ENCODE data around the gene NYAP2. TPM values are rescaled to one million over a fixed set of nuclear protein-coding genes. Genes with fewer than 3 reads are reported as not detected.

Gene NYAP2
- total RNA-seq, 1 donor from 2014 or later, result 0.14 TPM

- no peaks in the 10 kb centered on the region for H3K9me3 Mint-ChIP-seq (ENCODE audit: unreplicated experiment)
- no peaks in the 10 kb centered on the region for H4K20me1 ChIP-seq (ENCODE audit: insufficient read depth, low read length)
- no peak overlapping the region for H3K27ac Mint-ChIP-seq (ENCODE audit: unreplicated experiment)
- TF ChIP-seq CTCF (IDR thresholded peaks at IDR 0.05; ENCODE audit: insufficient read depth, low read depth, low read length), result no peak
- TF ChIP-seq EZH2 (IDR thresholded peaks at IDR 0.05; ENCODE audit: insufficient read depth, low read length), result no peak
- no peak overlapping the region for H2AFZ ChIP-seq (ENCODE audit: low read depth, low read length)
- H3K36me3 Mint-ChIP-seq (ENCODE audit: low read depth, unreplicated experiment), result no peaks in the 10 kb centered on the region
- H3K79me2 ChIP-seq (ENCODE audit: insufficient read depth, low read length), result no peaks in the 10 kb centered on the region
- no peak overlapping the region for H3K4me2 ChIP-seq (ENCODE audit: low read length)
- H3K27ac ChIP-seq (ENCODE audit: low read depth, low read length), result no peak overlapping the region
- no peak overlapping the region for H3K4me3 ChIP-seq (ENCODE audit: insufficient read depth, low read depth, low read length)
- H3K4me1 ChIP-seq (ENCODE audit: insufficient read depth, low read length), result no peaks in the 10 kb centered on the region
- H3K4me3 Mint-ChIP-seq (ENCODE audit: unreplicated experiment), result no peak overlapping the region
- H3K9ac ChIP-seq (ENCODE audit: low read length), result no peak overlapping the region
- no peaks in the 10 kb centered on the region for H3K27me3 Mint-ChIP-seq (ENCODE audit: low read depth, unreplicated experiment)
- H3K36me3 ChIP-seq (ENCODE audit: insufficient read depth, low read length), result no peaks in the 10 kb centered on the region
- DNase-seq (ENCODE audit: low read depth), result no peak
- H3K9me3 ChIP-seq (ENCODE audit: insufficient read depth, low read depth, low read length), result no peaks in the 10 kb centered on the region
- no peak for FAIRE-seq
- H3K4me1 Mint-ChIP-seq (ENCODE audit: low read depth, unreplicated experiment), result peaks cover 5% of the 10 kb centered on the region
- no peaks in the 10 kb centered on the region for H3K27me3 ChIP-seq (ENCODE audit: insufficient read depth, low read length)
These were observed 59.1 kb downstream of the NYAP2 start for GRCh38 chr2:225458431-225459117.

GRCh38 chr2:225462417-225462816, 62.9 kb downstream of the NYAP2 start:
- peak overlapping the region; percentile 21 for H3K27ac Mint-ChIP-seq (ENCODE audit: unreplicated experiment)
- no peaks in the 10 kb centered on the region for H3K27me3 ChIP-seq (ENCODE audit: insufficient read depth, low read length)
- TF ChIP-seq EZH2 (IDR thresholded peaks at IDR 0.05; ENCODE audit: insufficient read depth, low read length) (no peak), CTCF (IDR thresholded peaks at IDR 0.05; ENCODE audit: insufficient read depth, low read depth, low read length) (no peak)

GRCh38 chr2:225462945-225463344, 63.4 kb downstream of the NYAP2 start:
- FAIRE-seq (no peak), DNase-seq (ENCODE audit: low read depth) (no peak)
- Mint-ChIP-seq H3K4me1 (ENCODE audit: low read depth, unreplicated experiment) (peaks cover 20% of the 10 kb centered on the region), H3K27ac (ENCODE audit: unreplicated experiment) (peak overlapping the region; percentile 21), H3K36me3 (ENCODE audit: low read depth, unreplicated experiment) (no peaks in the 10 kb centered on the region), H3K27me3 (ENCODE audit: low read depth, unreplicated experiment) (no peaks in the 10 kb centered on the region), H3K9me3 (ENCODE audit: unreplicated experiment) (no peaks in the 10 kb centered on the region), H3K4me3 (ENCODE audit: unreplicated experiment) (no peak overlapping the region)
- no peak overlapping the region for H2AFZ ChIP-seq (ENCODE audit: low read depth, low read length)
- H3K9ac ChIP-seq (ENCODE audit: low read length), result no peak overlapping the region
- H3K9me3 ChIP-seq (ENCODE audit: insufficient read depth, low read depth, low read length), result no peaks in the 10 kb centered on the region
- no peak overlapping the region for H3K27ac ChIP-seq (ENCODE audit: low read depth, low read length)
- H4K20me1 ChIP-seq (ENCODE audit: insufficient read depth, low read length), result no peaks in the 10 kb centered on the region
- no peak overlapping the region for H3K4me3 ChIP-seq (ENCODE audit: insufficient read depth, low read depth, low read length)
- no peaks in the 10 kb centered on the region for H3K4me1 ChIP-seq (ENCODE audit: insufficient read depth, low read length)
- H3K79me2 ChIP-seq (ENCODE audit: insufficient read depth, low read length), result no peaks in the 10 kb centered on the region
- H3K36me3 ChIP-seq (ENCODE audit: insufficient read depth, low read length), result no peaks in the 10 kb centered on the region
- no peak for TF ChIP-seq CTCF (IDR thresholded peaks at IDR 0.05; ENCODE audit: insufficient read depth, low read depth, low read length)
- no peak for TF ChIP-seq EZH2 (IDR thresholded peaks at IDR 0.05; ENCODE audit: insufficient read depth, low read length)
- H3K27me3 ChIP-seq (ENCODE audit: insufficient read depth, low read length), result no peaks in the 10 kb centered on the region
- H3K4me2 ChIP-seq (ENCODE audit: low read length), result no peak overlapping the region

More at GRCh38 chr2:225462417-225462816, 62.9 kb downstream of the NYAP2 start:
- no peak overlapping the region for H3K4me3 ChIP-seq (ENCODE audit: insufficient read depth, low read depth, low read length)
- no peak for DNase-seq (ENCODE audit: low read depth)
- H3K36me3 ChIP-seq (ENCODE audit: insufficient read depth, low read length), result no peaks in the 10 kb centered on the region
- no peak overlapping the region for H3K27ac ChIP-seq (ENCODE audit: low read depth, low read length)
- Mint-ChIP-seq H3K9me3 (ENCODE audit: unreplicated experiment) (no peaks in the 10 kb centered on the region), H3K4me1 (ENCODE audit: low read depth, unreplicated experiment) (peaks cover 14% of the 10 kb centered on the region), H3K4me3 (ENCODE audit: unreplicated experiment) (no peak overlapping the region), H3K36me3 (ENCODE audit: low read depth, unreplicated experiment) (no peaks in the 10 kb centered on the region), H3K27me3 (ENCODE audit: low read depth, unreplicated experiment) (no peaks in the 10 kb centered on the region)
- no peak overlapping the region for H3K4me2 ChIP-seq (ENCODE audit: low read length)
- no peaks in the 10 kb centered on the region for H3K9me3 ChIP-seq (ENCODE audit: insufficient read depth, low read depth, low read length)
- no peak for FAIRE-seq
- H2AFZ ChIP-seq (ENCODE audit: low read depth, low read length), result no peak overlapping the region
- no peaks in the 10 kb centered on the region for H4K20me1 ChIP-seq (ENCODE audit: insufficient read depth, low read length)
- no peaks in the 10 kb centered on the region for H3K4me1 ChIP-seq (ENCODE audit: insufficient read depth, low read length)
- no peak overlapping the region for H3K9ac ChIP-seq (ENCODE audit: low read length)
- no peaks in the 10 kb centered on the region for H3K79me2 ChIP-seq (ENCODE audit: insufficient read depth, low read length)
